ENCODE results near the gene NANOGP8.

- TF ChIP-seq, protein P1, sequence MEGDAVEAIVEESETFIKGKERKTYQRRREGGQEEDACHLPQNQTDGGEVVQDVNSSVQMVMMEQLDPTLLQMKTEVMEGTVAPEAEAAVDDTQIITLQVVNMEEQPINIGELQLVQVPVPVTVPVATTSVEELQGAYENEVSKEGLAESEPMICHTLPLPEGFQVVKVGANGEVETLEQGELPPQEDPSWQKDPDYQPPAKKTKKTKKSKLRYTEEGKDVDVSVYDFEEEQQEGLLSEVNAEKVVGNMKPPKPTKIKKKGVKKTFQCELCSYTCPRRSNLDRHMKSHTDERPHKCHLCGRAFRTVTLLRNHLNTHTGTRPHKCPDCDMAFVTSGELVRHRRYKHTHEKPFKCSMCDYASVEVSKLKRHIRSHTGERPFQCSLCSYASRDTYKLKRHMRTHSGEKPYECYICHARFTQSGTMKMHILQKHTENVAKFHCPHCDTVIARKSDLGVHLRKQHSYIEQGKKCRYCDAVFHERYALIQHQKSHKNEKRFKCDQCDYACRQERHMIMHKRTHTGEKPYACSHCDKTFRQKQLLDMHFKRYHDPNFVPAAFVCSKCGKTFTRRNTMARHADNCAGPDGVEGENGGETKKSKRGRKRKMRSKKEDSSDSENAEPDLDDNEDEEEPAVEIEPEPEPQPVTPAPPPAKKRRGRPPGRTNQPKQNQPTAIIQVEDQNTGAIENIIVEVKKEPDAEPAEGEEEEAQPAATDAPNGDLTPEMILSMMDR (IDR thresholded peaks at IDR 0.05), result no peak
- TF ChIP-seq POLR2A (IDR thresholded peaks at IDR 0.05), result no peak
- TF ChIP-seq POLR2AphosphoS5 (IDR thresholded peaks at IDR 0.05), result no peak
Observed at GRCh38 chr15:35134299-35134698, 49.2 kb upstream of the NANOGP8 start.
